ENCODE results near the gene RCAN2. TPM values are rescaled to one million over a fixed set of nuclear protein-coding genes. Genes with fewer than 3 reads are reported as not detected.
A peak's percentile ranks its signal among the peaks of the same experiment; 100 is the strongest.
"Not testable (repeated sequence)": the region's sequence is repeated elsewhere in the genome, so short reads cannot be mapped to it uniquely, and the experiment has no call there.

Gene RCAN2
- total and polyA plus RNA-seq, 2 experiments from 2014 or later: 44.9 to 55.6 TPM

- H3K27ac ChIP-seq: no peak overlapping the region
- no peak for TF ChIP-seq CTCF (IDR thresholded peaks at IDR 0.05; ENCODE audit: low read depth, low read length)
- H3K4me1 ChIP-seq (ENCODE audit: low read depth): peaks cover 8% of the 10 kb centered on the region
- no peak overlapping the region for H3K4me3 ChIP-seq
- no peaks in the 10 kb centered on the region for H3K27me3 ChIP-seq
- no peak for DNase-seq (ENCODE audit: low read depth in 1 of 2, low spot score in 1 of 2)
- H3K9me3 ChIP-seq (ENCODE audit: low read depth): no peaks in the 10 kb centered on the region
- H3K36me3 ChIP-seq: no peaks in the 10 kb centered on the region
Measured at GRCh38 chr6:46407776-46408530, 83.3 kb downstream of the RCAN2 start.

GRCh38 chr6:46407246-46407645, 84.0 kb downstream of the RCAN2 start:
- TF ChIP-seq CTCF (IDR thresholded peaks at IDR 0.05; ENCODE audit: low read depth, low read length): no peak
- Histone ChIP-seq H3K4me3 (no peak overlapping the region), H3K4me1 (ENCODE audit: low read depth) (peaks cover under 1% of the 10 kb centered on the region), H3K9me3 (ENCODE audit: low read depth) (no peaks in the 10 kb centered on the region), H3K27me3 (no peaks in the 10 kb centered on the region), H3K36me3 (no peaks in the 10 kb centered on the region), H3K27ac (no peak overlapping the region)
- DNase-seq (ENCODE audit: low read depth in 1 of 2, low spot score in 1 of 2): peak in 1 of 2 donors; percentile 2

- H3K36me3 ChIP-seq; H3K27ac ChIP-seq; H3K9me3 ChIP-seq (ENCODE audit: low read depth); H3K4me1 ChIP-seq (ENCODE audit: low read depth); H3K27me3 ChIP-seq; DNase-seq (ENCODE audit: low read depth in 1 of 2, low spot score in 1 of 2); H3K4me3 ChIP-seq: not testable (repeated sequence)
Measured at GRCh38 chr6:46405620-46406180, 85.5 kb downstream of the RCAN2 start.

GRCh38 chr6:46400898-46401297, 90.4 kb downstream of the RCAN2 start:
- Histone ChIP-seq H3K27me3 (no peaks in the 10 kb centered on the region), H3K4me1 (ENCODE audit: low read depth) (no peaks in the 10 kb centered on the region), H3K27ac (no peak overlapping the region), H3K9me3 (ENCODE audit: low read depth) (no peaks in the 10 kb centered on the region), H3K36me3 (no peaks in the 10 kb centered on the region), H3K4me3 (no peak overlapping the region)
- no peak for TF ChIP-seq CTCF (IDR thresholded peaks at IDR 0.05; ENCODE audit: low read depth, low read length)
- DNase-seq (ENCODE audit: low read depth in 1 of 2, low spot score in 1 of 2): no peak

- DNase-seq (ENCODE audit: low read depth in 1 of 2, low spot score in 1 of 2): no peak
- Histone ChIP-seq H3K27me3 (no peaks in the 10 kb centered on the region), H3K36me3 (no peaks in the 10 kb centered on the region), H3K27ac (no peak overlapping the region), H3K4me3 (no peak overlapping the region), H3K9me3 (ENCODE audit: low read depth) (no peaks in the 10 kb centered on the region), H3K4me1 (ENCODE audit: low read depth) (no peaks in the 10 kb centered on the region)
- TF ChIP-seq CTCF (IDR thresholded peaks at IDR 0.05; ENCODE audit: low read depth, low read length): no peak
Measured at GRCh38 chr6:46395530-46395929, 95.7 kb downstream of the RCAN2 start.

- Histone ChIP-seq H3K9me3 (ENCODE audit: low read depth) (no peaks in the 10 kb centered on the region), H3K27ac (no peak overlapping the region), H3K4me3 (no peak overlapping the region), H3K27me3 (no peaks in the 10 kb centered on the region), H3K36me3 (no peaks in the 10 kb centered on the region), H3K4me1 (ENCODE audit: low read depth) (no peaks in the 10 kb centered on the region)
- no peak for DNase-seq (ENCODE audit: low read depth in 1 of 2, low spot score in 1 of 2)
- TF ChIP-seq CTCF (IDR thresholded peaks at IDR 0.05; ENCODE audit: low read depth, low read length): no peak
Measured at GRCh38 chr6:46393940-46394337, 97.3 kb downstream of the RCAN2 start.
